Endothelial cell of umbilical vein (primary cell): ENCODE data around the gene CD300LG. TPM values are rescaled to one million over a fixed set of nuclear protein-coding genes. Genes with fewer than 3 reads are reported as not detected.

Source experiments
- BruUV-seq: library from RNA; stranded (reverse); fragments of 400-500 nt; replicated peaks from 2 replicates; lab custom pipeline; 2021; lab: Mats Ljungman, UMichigan
- CTCF ChIA-PET: fragments of 300-600, 350-600 bp; sonication (Branson Sonifier 250); formaldehyde crosslinking; loops from one replicate; lab custom pipeline; 2021; ENCODE audit warnings: antibody characterized with exemption, inconsistent platforms; lab: Charles Lee
- POLR2A ChIA-PET: fragments of 300-600, 350-600 bp; sonication (Branson Sonifier 250); formaldehyde crosslinking; loops from one replicate; lab custom pipeline; 2021; ENCODE audit warnings: antibody characterized with exemption, inconsistent platforms; lab: Charles Lee
- DNase-seq: peaks from one replicate; pipeline ENCODE4 v3.0.0-alpha.2; 2011; ENCODE audit warnings: low read depth, low spot score
- FAIRE-seq: peaks from 2 replicates; lab custom pipeline; 2011; peaks lifted over from hg19 to GRCh38; lab: Jason Lieb, UNC
- H2AFZ ChIP-seq: 2 replicates; pipeline ENCODE4 v1.6.0; 2012; ENCODE audit warnings: low read depth, low read length, control low read depth, inconsistent platforms
- H3K27ac ChIP-seq: 2 replicates; pipeline ENCODE4 v1.5.1; 2011; ENCODE audit warnings: low read depth, mild to moderate bottlenecking, control low read depth, low read length, moderate library complexity; ENCODE audit not compliant: insufficient read depth
- H3K27me3 ChIP-seq, 2 experiments: 2 replicates each; pipeline versions ENCODE4 v1.6.0 to v1.6.1; 2011; ENCODE audit warnings: low read length in 2 of 2, mixed read lengths in 1 of 2; ENCODE audit not compliant: control insufficient read depth in 2 of 2, insufficient read depth in 2 of 2
- H3K36me3 ChIP-seq, 2 experiments: 2 replicates in 1 of 2; 3 replicates in 1 of 2; pipeline ENCODE4 v1.5.1; 2011; ENCODE audit warnings: low read length in 2 of 2, mild to moderate bottlenecking in 1 of 2, moderate library complexity in 1 of 2; ENCODE audit not compliant: control insufficient read depth in 2 of 2, insufficient read depth in 2 of 2; ENCODE audit errors: extremely low read depth in 1 of 2
- H3K4me1 ChIP-seq: 3 replicates; pipeline ENCODE4 v1.5.1; 2011; ENCODE audit warnings: mild to moderate bottlenecking, low read length; ENCODE audit not compliant: control insufficient read depth, insufficient read depth; ENCODE audit errors: extremely low read depth
- H3K4me2 ChIP-seq: 2 replicates; pipeline ENCODE4 v1.6.1; 2011; ENCODE audit warnings: low read length, control low read depth, mixed read lengths; ENCODE audit not compliant: insufficient read depth
- H3K4me3 ChIP-seq, 3 experiments: fragments of 200-600 bp in 1 of 3; sonication (generic), shearing (Covaris generic) in 1 of 3; replicated peaks in 1 of 3; 2 replicates each; pipeline ENCODE4 v1.5.1; 2011 to 2016; ENCODE audit warnings: control low read depth in 3 of 3, low read length in 3 of 3, mild to moderate bottlenecking in 2 of 3, inconsistent platforms in 1 of 3, low read depth in 1 of 3, moderate library complexity in 1 of 3; ENCODE audit not compliant: insufficient read depth in 1 of 3
- H3K79me2 ChIP-seq: 2 replicates; pipeline ENCODE4 v1.6.0; 2012; ENCODE audit warnings: low read length, inconsistent platforms; ENCODE audit not compliant: control insufficient read depth, insufficient read depth
- H3K9ac ChIP-seq: replicated peaks from 2 replicates; pipeline ENCODE3; 2011; ENCODE audit warnings: low read length, control low read depth; ENCODE audit not compliant: insufficient read depth; ENCODE audit errors: extremely low read depth
- H3K9me1 ChIP-seq: replicated peaks from 3 replicates; pipeline ENCODE4 v1.6.0; 2011; ENCODE audit warnings: mild to moderate bottlenecking, low read length; ENCODE audit not compliant: control insufficient read depth, insufficient read depth; ENCODE audit errors: extremely low read depth
- H3K9me3 ChIP-seq: replicated peaks from 2 replicates; pipeline ENCODE4 v1.5.1; 2012; ENCODE audit warnings: low read length, inconsistent platforms; ENCODE audit not compliant: control insufficient read depth, insufficient read depth
- H4K20me1 ChIP-seq: replicated peaks from 2 replicates; pipeline ENCODE3; 2011; ENCODE audit warnings: mild to moderate bottlenecking, low read length; ENCODE audit not compliant: control insufficient read depth, insufficient read depth; ENCODE audit errors: extremely low read depth
- CTCF ChIP-seq, 2 donors: IDR thresholded peaks; 1 replicate in 1 of 2; 2 replicates in 1 of 2; pipeline ENCODE4 v1.5.1; 2011; ENCODE audit warnings: low read length in 2 of 2, mild to moderate bottlenecking in 2 of 2, moderate library complexity in 2 of 2, control low read depth in 1 of 2, inconsistent platforms in 1 of 2, low read depth in 1 of 2; ENCODE audit not compliant: insufficient read depth in 1 of 2; ENCODE audit errors: extremely low read depth in 1 of 2
- EZH2 ChIP-seq: IDR thresholded peaks from 2 replicates; pipeline ENCODE4 v1.6.1; 2012; ENCODE audit warnings: borderline replicate concordance, low read depth, mild to moderate bottlenecking, moderate library complexity, low read length, inconsistent platforms; ENCODE audit not compliant: severe bottlenecking
- FOS ChIP-seq: IDR thresholded peaks from 2 replicates; pipeline ENCODE4 v1.6.1; 2011; ENCODE audit warnings: mild to moderate bottlenecking, low read length, moderate library complexity, borderline replicate concordance; ENCODE audit not compliant: insufficient read depth
- GATA2 ChIP-seq: IDR thresholded peaks from 2 replicates; pipeline ENCODE4 v1.7.0; 2011; ENCODE audit warnings: low read depth, mild to moderate bottlenecking, moderate library complexity, mixed read lengths, low read length; ENCODE audit not compliant: insufficient read length, insufficient read depth
- JUN ChIP-seq: IDR thresholded peaks from 2 replicates; pipeline ENCODE4 v1.6.1; 2011; ENCODE audit warnings: borderline replicate concordance, low read depth; ENCODE audit not compliant: insufficient read length, insufficient read depth
- MAX ChIP-seq: IDR thresholded peaks from 2 replicates; pipeline ENCODE4 v1.6.1; 2011; ENCODE audit not compliant: insufficient read depth, insufficient read length
- MYC ChIP-seq: IDR thresholded peaks from one replicate; pipeline ENCODE4 v1.6.1; 2011; ENCODE audit warnings: mild to moderate bottlenecking, low read depth, low read length
- POLR2A ChIP-seq: IDR thresholded peaks from 2 replicates; pipeline ENCODE4 v1.6.1; 2012; ENCODE audit warnings: low read depth, mild to moderate bottlenecking, control low read depth, low read length
- POLR2AphosphoS5 ChIP-seq: IDR thresholded peaks from 2 replicates; pipeline ENCODE4 v1.6.1; 2012; ENCODE audit warnings: low read depth, mild to moderate bottlenecking, control low read depth, low read length, moderate library complexity; ENCODE audit not compliant: insufficient read depth
- dilution Hi-C: fragments of 300-500 bp; cut with MboI; formaldehyde crosslinking; loops from one replicate; pipeline ENCODE4 v1.15.0; 2019; ENCODE audit warnings: low sequenced_read_pairs; ENCODE audit not compliant: extremely low pct_ligation_motif_present
- intact Hi-C: fragments of 100-400 bp; cut with micrococcal nuclease; formaldehyde crosslinking; loops from one replicate; pipeline ENCODE4 v1.10.0; 2022
- polyA plus RNA-seq, 4 experiments: library from polyadenylated mRNA; depleted of rRNA in 3 of 4; stranded (reverse) in 3 of 4; unstranded in 1 of 4; fragments of >200 nt; gene quantifications; 2 replicates each; pipeline versions ENCODE4 v1.2.1 to v1.2.3, GENCODE V29; 2011 to 2012; ENCODE audit warnings: missing spikeins in 1 of 4
- total RNA-seq: library from RNA; stranded (reverse); gene quantifications from 2 replicates; pipeline ENCODE4 v1.2.3, GENCODE V29; 2021

Gene CD300LG
- total and polyA plus RNA-seq, 2 donors (not counting 3 experiments of a cell fraction or from before 2014, with no cell fraction given): not detected

- dilution Hi-C loops (no loop called here), intact Hi-C loops (no loop called here)
- Histone ChIP-seq H3K79me2 (no peaks in the 10 kb centered on the region), H3K9ac (no peak overlapping the region), H3K4me3 (no peak overlapping the region), H3K27me3 (no peaks in the 10 kb centered on the region), H2AFZ (no peak overlapping the region), H3K36me3 (peaks cover 2 to 5% of the 10 kb centered on the region in 2 experiments), H3K9me1 (no peaks in the 10 kb centered on the region), H4K20me1 (no peaks in the 10 kb centered on the region), H3K4me1 (no peaks in the 10 kb centered on the region), H3K27ac (no peak overlapping the region), H3K9me3 (no peaks in the 10 kb centered on the region), H3K4me2 (no peak overlapping the region)
- FAIRE-seq (no peak), DNase-seq (no peak)
- CTCF ChIA-PET: interaction anchor here (1.6 kb wide), 1 partner anchor 20 kb away, joined by 8 read pairs; no protein-coding TSS in a partner anchor
- POLR2A ChIA-PET: no interaction called here
- BruUV-seq: no TSS peak
- no peak for TF ChIP-seq EZH2
- TF ChIP-seq JUN: no peak
- no peak for TF ChIP-seq MAX
- no peak for TF ChIP-seq POLR2AphosphoS5
- TF ChIP-seq CTCF (IDR thresholded peaks at IDR 0.05; ENCODE audit: extremely low read depth in 1 of 2, insufficient read depth in 1 of 2, low read depth in 1 of 2, low read length in 2 of 2): no peak
- no peak for TF ChIP-seq GATA2
- TF ChIP-seq POLR2A: no peak
- TF ChIP-seq FOS: no peak
- no peak for TF ChIP-seq MYC
Measured at GRCh38 chr17:43825567-43825966, 21.4 kb upstream of the CD300LG start.
